Esophagus squamous epithelium (tissue), 5 donors: ENCODE measurements around the gene GSAP. TPM values are rescaled to one million over a fixed set of nuclear protein-coding genes. Genes with fewer than 3 reads are reported as not detected.

Experiments
- DNase-seq: peaks from one replicate; lab custom pipeline; 2025; lab: John Stamatoyannopoulos, UW
- H3K27ac ChIP-seq, 4 donors: fragments of 200-600 bp; sonication (generic); one replicate each; pipeline ENCODE4 v1.5.1; 2016 to 2019; ENCODE audit warnings: mild to moderate bottlenecking in 1 of 4
- H3K27me3 ChIP-seq, 4 donors: fragments of 200-600 bp; sonication (generic); 1 replicate in 3 of 4; 2 replicates in 1 of 4; pipeline versions ENCODE4 v1.5.1 to v1.6.0; 2017 to 2021; ENCODE audit warnings: antibody characterized with exemption in 1 of 4
- H3K36me3 ChIP-seq, 3 donors: fragments of 200-600 bp; sonication (generic); one replicate each; pipeline ENCODE4 v1.5.1; 2016 to 2019
- H3K4me1 ChIP-seq, 3 donors: fragments of 200-600 bp; sonication (generic); one replicate each; pipeline ENCODE4 v1.5.1; 2017 to 2019
- H3K4me3 ChIP-seq, 4 donors: fragments of 200-600 bp; sonication (generic); 1 replicate in 3 of 4; 2 replicates in 1 of 4; pipeline ENCODE4 v1.5.1; 2016 to 2019; ENCODE audit warnings: mild to moderate bottlenecking in 2 of 4, moderate library complexity in 1 of 4
- H3K9me3 ChIP-seq, 3 donors: fragments of 200-600 bp; sonication (generic); one replicate each; pipeline ENCODE4 v1.5.1; 2016 to 2019
- POLR2A ChIP-seq, 4 donors: fragments of 450-650 bp; IDR thresholded peaks; one replicate each; pipeline ENCODE4 v1.6.1; 2017; ENCODE audit warnings: antibody characterized with exemption in 4 of 4, mild to moderate bottlenecking in 4 of 4, moderate library complexity in 3 of 4
- WGBS, 2 donors: methylation state at CpG; one replicate each; pipeline ENCODE4 v1.1.5; 2018; 5-methylcytosine and 5-hydroxymethylcytosine counted together
- intact Hi-C: fragments of 100-400 bp; cut with DNase I; formaldehyde crosslinking; loops from one replicate; pipeline ENCODE4 v1.15.0; 2022
- total RNA-seq, 4 donors: library from RNA; depleted of rRNA; stranded (reverse); fragments of >200 nt; gene quantifications; one replicate each; pipeline ENCODE4 v1.1.0, GENCODE V29; 2016
- TF ChIP-seq, protein P1 (sequence below), 6 experiments: fragments of 450-650 bp in 4 of 6; fragments of 200-600 bp in 2 of 6; sonication (generic) in 2 of 6; IDR thresholded peaks; one replicate each; pipeline ENCODE4 v1.5.1; 2016 to 2019; ENCODE audit warnings: antibody characterized with exemption in 6 of 6, mild to moderate bottlenecking in 4 of 6, moderate library complexity in 4 of 6
- donor health status: DM: yes; HTN: yes; CAD: no.

Gene GSAP
- total RNA-seq, 4 donors from 2014 or later, result 5.7 to 22.5 (median 10.8) TPM

DNA sequence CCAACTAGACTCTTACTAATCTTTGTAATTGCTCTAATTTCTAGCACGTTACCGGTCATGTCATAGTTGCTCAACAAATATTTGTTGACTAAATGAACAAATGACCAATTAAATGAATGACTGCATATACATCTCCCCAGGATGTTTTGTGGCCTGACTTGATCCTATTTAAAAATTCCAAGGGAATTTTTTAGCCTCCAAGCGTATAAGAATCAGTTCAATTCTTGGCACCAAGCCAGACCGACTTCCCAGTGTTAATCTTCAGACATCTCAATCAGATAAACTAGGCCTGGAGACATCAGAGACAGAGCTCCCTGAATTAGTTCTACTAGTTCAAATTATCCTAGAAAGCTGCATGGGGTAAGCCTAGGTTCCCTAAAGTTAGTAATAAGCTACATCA is 96.0 kb downstream of the GSAP start:
- no peak for TF ChIP-seq POLR2A (IDR thresholded peaks at IDR 0.05)
- TF ChIP-seq, protein P1, sequence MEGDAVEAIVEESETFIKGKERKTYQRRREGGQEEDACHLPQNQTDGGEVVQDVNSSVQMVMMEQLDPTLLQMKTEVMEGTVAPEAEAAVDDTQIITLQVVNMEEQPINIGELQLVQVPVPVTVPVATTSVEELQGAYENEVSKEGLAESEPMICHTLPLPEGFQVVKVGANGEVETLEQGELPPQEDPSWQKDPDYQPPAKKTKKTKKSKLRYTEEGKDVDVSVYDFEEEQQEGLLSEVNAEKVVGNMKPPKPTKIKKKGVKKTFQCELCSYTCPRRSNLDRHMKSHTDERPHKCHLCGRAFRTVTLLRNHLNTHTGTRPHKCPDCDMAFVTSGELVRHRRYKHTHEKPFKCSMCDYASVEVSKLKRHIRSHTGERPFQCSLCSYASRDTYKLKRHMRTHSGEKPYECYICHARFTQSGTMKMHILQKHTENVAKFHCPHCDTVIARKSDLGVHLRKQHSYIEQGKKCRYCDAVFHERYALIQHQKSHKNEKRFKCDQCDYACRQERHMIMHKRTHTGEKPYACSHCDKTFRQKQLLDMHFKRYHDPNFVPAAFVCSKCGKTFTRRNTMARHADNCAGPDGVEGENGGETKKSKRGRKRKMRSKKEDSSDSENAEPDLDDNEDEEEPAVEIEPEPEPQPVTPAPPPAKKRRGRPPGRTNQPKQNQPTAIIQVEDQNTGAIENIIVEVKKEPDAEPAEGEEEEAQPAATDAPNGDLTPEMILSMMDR (IDR thresholded peaks at IDR 0.05), result no peak
- H3K36me3 ChIP-seq, result peaks cover 0 to 28% (median 0%) of the 10 kb centered on the region in 3 donors
- no peaks in the 10 kb centered on the region for H3K27me3 ChIP-seq
- H3K9me3 ChIP-seq, result no peaks in the 10 kb centered on the region
- intact Hi-C loops, result no loop called here
- H3K4me3 ChIP-seq, result no peak overlapping the region
- H3K27ac ChIP-seq, result no peak overlapping the region
- 57 to 61% methylated on average over 4 of the region's 4 CpGs for WGBS, 2 donors
- DNase-seq, result no peak
- H3K4me1 ChIP-seq, result peaks cover 0 to 19% (median 8%) of the 10 kb centered on the region in 3 donors

DNA sequence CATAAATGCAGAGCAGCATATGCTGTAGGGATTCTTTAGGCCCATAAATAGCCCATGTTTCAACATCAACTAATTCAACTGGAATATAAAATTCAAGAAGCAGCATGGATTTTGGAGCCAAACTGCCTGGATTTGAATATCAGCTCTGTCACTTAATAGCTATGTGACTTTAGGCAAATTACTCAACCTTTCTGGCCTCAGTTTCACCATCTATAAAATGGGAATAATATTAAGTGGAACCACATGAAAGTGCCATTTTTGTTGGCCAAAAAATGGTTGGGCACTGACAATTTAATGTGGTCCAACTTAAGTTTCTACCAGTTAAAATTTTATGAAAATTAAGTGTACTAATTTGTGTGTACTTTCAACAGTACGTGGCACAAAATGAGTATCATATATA is 98.1 kb downstream of the GSAP start:
- Histone ChIP-seq H3K27me3 (no peaks in the 10 kb centered on the region), H3K4me1 (peaks cover 0 to 36% (median 10%) of the 10 kb centered on the region in 3 donors), H3K9me3 (no peaks in the 10 kb centered on the region), H3K27ac (no peak overlapping the region), H3K36me3 (peaks cover 0 to 41% (median 0%) of the 10 kb centered on the region in 3 donors), H3K4me3 (no peak overlapping the region)
- intact Hi-C loops, result no loop called here
- no peak for DNase-seq
- 93 to 96% methylated on average over 1 of the region's 1 CpG for WGBS, 2 donors
- TF ChIP-seq POLR2A (IDR thresholded peaks at IDR 0.05), result no peak
- TF ChIP-seq, protein P1 (IDR thresholded peaks at IDR 0.05), result no peak

DNA sequence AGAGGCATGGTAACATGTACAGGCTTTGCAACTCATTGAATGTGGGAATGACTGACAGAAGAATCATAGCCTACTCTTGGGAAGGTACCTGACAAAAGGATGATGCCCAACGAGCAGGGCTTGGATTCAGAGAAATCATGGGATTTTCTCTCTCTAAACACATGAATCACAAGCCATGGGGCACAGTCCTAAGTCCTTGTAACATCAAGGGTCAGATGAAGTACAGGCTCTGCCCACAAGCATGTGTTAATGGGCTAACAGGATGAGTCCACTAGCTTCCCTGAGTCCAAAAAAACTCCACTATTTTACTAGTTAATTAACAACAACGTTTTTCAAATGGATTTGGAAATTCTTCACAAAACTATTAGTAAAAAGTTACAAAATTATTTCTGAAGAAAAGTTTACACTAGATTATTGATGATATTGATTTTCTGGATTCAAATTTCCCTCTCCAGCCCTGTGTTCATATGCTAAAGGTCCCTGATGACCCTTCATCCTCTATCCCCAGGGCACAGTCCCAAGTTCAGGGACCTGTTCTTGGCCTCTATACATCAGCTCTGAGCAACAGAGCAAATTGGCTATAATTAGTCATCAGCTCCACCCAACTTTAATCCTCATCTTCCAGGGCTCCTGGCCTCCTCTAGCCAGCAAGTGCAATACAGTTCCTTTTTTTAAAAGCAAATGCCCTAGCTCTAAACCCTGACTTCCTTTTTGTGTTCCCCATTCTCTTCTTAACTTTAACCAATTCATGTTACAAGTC is 99.8 kb downstream of the GSAP start:
- no peaks in the 10 kb centered on the region for H3K27me3 ChIP-seq
- WGBS, 2 donors, result 28 to 52% methylated on average over 2 of the region's 2 CpGs
- no peak overlapping the region for H3K27ac ChIP-seq
- DNase-seq, result no peak
- TF ChIP-seq POLR2A (IDR thresholded peaks at IDR 0.05), result no peak
- TF ChIP-seq, protein P1 (IDR thresholded peaks at IDR 0.05), result no peak
- H3K4me1 ChIP-seq, result peaks cover 0 to 48% (median 15%) of the 10 kb centered on the region in 3 donors
- no peak overlapping the region for H3K4me3 ChIP-seq
- H3K9me3 ChIP-seq, result no peaks in the 10 kb centered on the region
- intact Hi-C loops, result no loop called here
- H3K36me3 ChIP-seq, result peaks cover 0 to 40% (median 0%) of the 10 kb centered on the region in 3 donors

DNA sequence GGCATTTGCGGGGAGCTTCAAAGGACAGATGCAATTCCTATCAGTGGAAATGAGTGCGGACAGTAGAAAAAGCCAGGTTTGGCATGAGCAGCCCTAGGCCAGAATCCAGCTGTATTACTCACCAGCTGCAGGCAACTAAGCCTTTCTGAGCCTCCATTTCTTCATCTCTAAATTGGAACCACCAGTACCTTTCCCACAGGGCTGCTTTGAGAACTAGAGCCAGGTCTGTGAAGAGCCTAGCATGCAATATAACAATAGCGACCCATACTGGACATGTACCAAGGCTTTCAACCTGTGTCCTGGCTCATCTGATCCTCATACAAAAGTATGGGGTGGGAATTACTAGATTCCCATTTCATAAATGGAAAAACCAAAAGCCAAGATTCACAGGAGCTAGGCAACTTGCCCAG is 101.0 kb downstream of the GSAP start:
- Histone ChIP-seq H3K36me3 (peaks cover 0 to 31% (median 0%) of the 10 kb centered on the region in 3 donors), H3K9me3 (no peaks in the 10 kb centered on the region), H3K4me3 (no peak overlapping the region), H3K4me1 (peaks cover 0 to 56% (median 18%) of the 10 kb centered on the region in 3 donors), H3K27ac (no peak overlapping the region), H3K27me3 (no peaks in the 10 kb centered on the region)
- 44 to 57% methylated on average over 3 of the region's 3 CpGs for WGBS, 2 donors
- DNase-seq, result no peak
- intact Hi-C loops, result no loop called here
- TF ChIP-seq, protein P1 (IDR thresholded peaks at IDR 0.05), result no peak
- TF ChIP-seq POLR2A (IDR thresholded peaks at IDR 0.05), result no peak

DNA sequence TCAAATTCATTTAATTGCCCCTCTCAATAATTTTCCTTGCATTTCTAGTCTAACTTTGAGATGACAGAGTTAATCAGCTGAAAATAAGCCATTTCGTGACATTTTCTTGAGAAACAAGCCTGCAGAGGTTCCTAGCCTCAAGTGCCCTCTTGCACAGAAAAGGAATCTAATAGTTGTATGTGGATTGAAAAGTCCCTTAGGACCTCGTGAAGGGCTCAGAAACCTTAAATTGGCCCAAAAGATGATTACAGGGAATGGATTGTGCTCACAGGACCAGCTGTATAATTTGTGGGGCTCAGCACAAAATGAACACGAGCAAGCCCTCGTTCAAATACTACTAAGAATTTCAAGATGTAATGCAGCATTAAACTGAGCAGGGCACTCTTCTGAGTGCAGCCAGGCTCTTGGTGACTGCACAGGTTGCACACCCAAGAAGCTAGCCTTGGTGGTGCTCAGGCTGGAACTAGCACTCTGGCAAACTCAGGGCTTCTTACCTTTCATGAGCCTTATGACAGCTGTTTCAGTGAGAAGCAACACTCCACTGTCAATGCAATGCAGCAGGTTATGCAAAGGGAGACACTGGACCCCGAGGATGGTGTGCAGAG is 102.2 kb downstream of the GSAP start:
- intact Hi-C loops, result no loop called here
- TF ChIP-seq, protein P1 (IDR thresholded peaks at IDR 0.05), result no peak
- TF ChIP-seq POLR2A (IDR thresholded peaks at IDR 0.05), result no peak
- Histone ChIP-seq H3K27me3 (no peaks in the 10 kb centered on the region), H3K27ac (no peak overlapping the region), H3K4me3 (no peak overlapping the region), H3K4me1 (peaks cover 0 to 68% (median 29%) of the 10 kb centered on the region in 3 donors), H3K36me3 (peaks cover 0 to 30% (median 0%) of the 10 kb centered on the region in 3 donors), H3K9me3 (no peaks in the 10 kb centered on the region)
- DNase-seq, result no peak
- WGBS, 2 donors, result 51 to 84% methylated on average over 5 of the region's 5 CpGs
